Suprapubic skin (tissue), 4 donors: ENCODE data around the gene CCDC126.

Experiments used
- EP300 ChIP-seq: sonication (generic); formaldehyde crosslinking; IDR thresholded peaks from one replicate; pipeline ENCODE4 v1.6.1; 2017; ENCODE audit warnings: antibody characterized with exemption
- POLR2A ChIP-seq, 2 donors: fragments of 450-650 bp; IDR thresholded peaks; one replicate each; pipeline ENCODE4 v1.6.1; 2017; ENCODE audit warnings: antibody characterized with exemption in 2 of 2, mild to moderate bottlenecking in 2 of 2, moderate library complexity in 2 of 2
- POLR2AphosphoS5 ChIP-seq, 3 donors: sonication (generic); formaldehyde crosslinking; IDR thresholded peaks; one replicate each; pipeline ENCODE4 v1.6.1; 2017; ENCODE audit warnings: antibody characterized with exemption in 3 of 3
- TF ChIP-seq, protein P1 (sequence below), 2 donors: fragments of 200-600 bp in 1 of 2; fragments of 450-650 bp in 1 of 2; sonication (generic) in 1 of 2; IDR thresholded peaks; one replicate each; pipeline ENCODE4 v1.5.1; 2016 to 2019; ENCODE audit warnings: antibody characterized with exemption in 2 of 2, mild to moderate bottlenecking in 1 of 2, moderate library complexity in 1 of 2

- TF ChIP-seq, protein P1, sequence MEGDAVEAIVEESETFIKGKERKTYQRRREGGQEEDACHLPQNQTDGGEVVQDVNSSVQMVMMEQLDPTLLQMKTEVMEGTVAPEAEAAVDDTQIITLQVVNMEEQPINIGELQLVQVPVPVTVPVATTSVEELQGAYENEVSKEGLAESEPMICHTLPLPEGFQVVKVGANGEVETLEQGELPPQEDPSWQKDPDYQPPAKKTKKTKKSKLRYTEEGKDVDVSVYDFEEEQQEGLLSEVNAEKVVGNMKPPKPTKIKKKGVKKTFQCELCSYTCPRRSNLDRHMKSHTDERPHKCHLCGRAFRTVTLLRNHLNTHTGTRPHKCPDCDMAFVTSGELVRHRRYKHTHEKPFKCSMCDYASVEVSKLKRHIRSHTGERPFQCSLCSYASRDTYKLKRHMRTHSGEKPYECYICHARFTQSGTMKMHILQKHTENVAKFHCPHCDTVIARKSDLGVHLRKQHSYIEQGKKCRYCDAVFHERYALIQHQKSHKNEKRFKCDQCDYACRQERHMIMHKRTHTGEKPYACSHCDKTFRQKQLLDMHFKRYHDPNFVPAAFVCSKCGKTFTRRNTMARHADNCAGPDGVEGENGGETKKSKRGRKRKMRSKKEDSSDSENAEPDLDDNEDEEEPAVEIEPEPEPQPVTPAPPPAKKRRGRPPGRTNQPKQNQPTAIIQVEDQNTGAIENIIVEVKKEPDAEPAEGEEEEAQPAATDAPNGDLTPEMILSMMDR (IDR thresholded peaks at IDR 0.05) = no peak
- no peak for TF ChIP-seq EP300
- no peak for TF ChIP-seq POLR2A (IDR thresholded peaks at IDR 0.05)
- TF ChIP-seq POLR2AphosphoS5 (IDR thresholded peaks at IDR 0.05) = no peak
Observed at GRCh38 chr7:23594879-23595604, 2.1 kb upstream of the CCDC126 start.
